A549 (cell line): Measurements from ENCODE around the gene ATP10D.

Experiments
- CEBPB ChIP-seq, 2 experiments: fragments of >200 bp in 1 of 2; sonication (Bioruptor Twin) in 1 of 2; formaldehyde crosslinking in 1 of 2; IDR thresholded peaks; 2 replicates each; pipeline ENCODE4 v1.6.1; 2012 to 2016
- CTCF ChIP-seq: fragments of >200 bp; sonication (Bioruptor Twin); formaldehyde crosslinking; IDR thresholded peaks from 3 replicates; pipeline ENCODE4 v1.5.1; 2016
- EP300 ChIP-seq, 2 experiments: fragments of >200 bp; sonication (Bioruptor Twin); formaldehyde crosslinking; IDR thresholded peaks; 2 replicates in 1 of 2; 3 replicates in 1 of 2; pipeline ENCODE4 v1.6.1; 2016 to 2017
- HES2 ChIP-seq: fragments of >200 bp; sonication (Bioruptor Twin); formaldehyde crosslinking; IDR thresholded peaks from 2 replicates; pipeline ENCODE4 v1.6.1; 2016
- HMGXB4 ChIP-seq: fragments of 250-450 bp; sonication (Bioruptor Pico); IDR thresholded peaks from 2 replicates; pipeline ENCODE4 v1.5.0; 2021; ENCODE audit warnings: mild to moderate bottlenecking, moderate library complexity, borderline replicate concordance
- JUN ChIP-seq, 2 experiments: fragments of >200 bp; sonication (Bioruptor Twin); formaldehyde crosslinking; IDR thresholded peaks; 2 replicates in 1 of 2; 3 replicates in 1 of 2; pipeline ENCODE4 v1.6.1; 2016 to 2017
- POLR2A ChIP-seq: IDR thresholded peaks from 2 replicates; pipeline ENCODE4 v1.6.1; 2012; ENCODE audit warnings: mild to moderate bottlenecking, low read length
- RFX5 ChIP-seq: fragments of 450-650 bp; IDR thresholded peaks from 2 replicates; pipeline ENCODE4 v1.7.1; 2014; ENCODE audit warnings: antibody characterized with exemption, mild to moderate bottlenecking, moderate library complexity
- RNF2 ChIP-seq: fragments of 200-600 bp; sonication (generic); IDR thresholded peaks from 2 replicates; pipeline ENCODE4 v1.6.1; 2016; ENCODE audit warnings: low read depth, mild to moderate bottlenecking, antibody characterized with exemption, moderate library complexity, borderline replicate concordance
- SMC3 ChIP-seq: fragments of >200 bp; sonication (Bioruptor Twin); formaldehyde crosslinking; IDR thresholded peaks from 3 replicates; pipeline ENCODE4 v1.6.1; 2018; ENCODE audit warnings: inconsistent platforms
- ZFP36 ChIP-seq: fragments of 450-650 bp; IDR thresholded peaks from 2 replicates; pipeline ENCODE4 v1.6.1; 2014; ENCODE audit warnings: borderline replicate concordance; ENCODE audit not compliant: partially characterized antibody

GRCh38 chr4:47567511-47567910 lies 82.4 kb downstream of the ATP10D start:
- TF ChIP-seq CTCF (no peak), JUN (IDR thresholded peaks at IDR 0.05) (no peak), CEBPB (IDR thresholded peaks at IDR 0.05) (no peak), HES2 (no peak), SMC3 (no peak), POLR2A (no peak), EP300 (IDR thresholded peaks at IDR 0.05) (no peak), ZFP36 (no peak), HMGXB4 (CRISPR knock-in tag) (no peak), RNF2 (no peak), RFX5 (no peak)
